Keratinocyte (primary cell): ENCODE results near the gene EXOSC1. TPM values are rescaled to one million over a fixed set of nuclear protein-coding genes. Genes with fewer than 3 reads are reported as not detected.

ENCODE experiments used
- DNase-seq: peaks from one replicate; pipeline ENCODE4 v3.0.0-alpha.2; 2011; ENCODE audit warnings: low read depth, missing footprints, low spot score
- FAIRE-seq: peaks from 2 replicates; lab custom pipeline; 2011; peaks lifted over from hg19 to GRCh38; lab: Jason Lieb, UNC
- H2AFZ ChIP-seq: 2 replicates; pipeline ENCODE4 v1.6.0; 2012; ENCODE audit warnings: low read length, control low read depth, inconsistent platforms; ENCODE audit not compliant: control insufficient read depth
- H3K27ac ChIP-seq: 2 replicates; pipeline ENCODE4 v1.5.1; 2011; ENCODE audit warnings: low read length; ENCODE audit not compliant: control insufficient read depth, insufficient read depth
- H3K27me3 ChIP-seq: 3 replicates; pipeline ENCODE4 v1.6.0; 2011; ENCODE audit warnings: low read length; ENCODE audit not compliant: control insufficient read depth, insufficient read depth; ENCODE audit errors: extremely low read depth
- H3K36me3 ChIP-seq, 2 experiments: 2 replicates in 1 of 2; 3 replicates in 1 of 2; pipeline ENCODE4 v1.5.1; 2011; ENCODE audit warnings: low read length in 2 of 2, mild to moderate bottlenecking in 1 of 2; ENCODE audit not compliant: control insufficient read depth in 2 of 2, insufficient read depth in 2 of 2; ENCODE audit errors: extremely low read depth in 1 of 2
- H3K4me1 ChIP-seq: 3 replicates; pipeline ENCODE4 v1.5.1; 2011; ENCODE audit warnings: low read length; ENCODE audit not compliant: control insufficient read depth, insufficient read depth; ENCODE audit errors: extremely low read depth
- H3K4me2 ChIP-seq: 3 replicates; pipeline ENCODE4 v1.6.0; 2011; ENCODE audit warnings: low read depth, low read length; ENCODE audit not compliant: control insufficient read depth, insufficient read depth; ENCODE audit errors: extremely low read depth
- H3K4me3 ChIP-seq, 3 experiments: fragments of 200-600 bp in 1 of 3; sonication (generic) in 1 of 3; 2 replicates in 2 of 3; 3 replicates in 1 of 3; pipeline ENCODE4 v1.5.1; 2011 to 2016; ENCODE audit warnings: low read length in 3 of 3, mild to moderate bottlenecking in 3 of 3, control low read depth in 2 of 3, inconsistent platforms in 1 of 3, low read depth in 1 of 3, mixed read lengths in 1 of 3, mixed run types in 1 of 3, moderate library complexity in 1 of 3; ENCODE audit not compliant: control insufficient read depth in 2 of 3, insufficient read depth in 2 of 3; ENCODE audit errors: extremely low read depth in 1 of 3
- H3K79me2 ChIP-seq: 2 replicates; pipeline ENCODE4 v1.6.0; 2012; ENCODE audit warnings: low read length; ENCODE audit not compliant: control insufficient read depth, insufficient read depth
- H3K9ac ChIP-seq: 3 replicates; pipeline ENCODE4 v1.6.0; 2011; ENCODE audit warnings: low read length; ENCODE audit not compliant: control insufficient read depth, insufficient read depth; ENCODE audit errors: extremely low read depth
- H3K9me1 ChIP-seq: 3 replicates; pipeline ENCODE4 v1.6.0; 2011; ENCODE audit warnings: low read length; ENCODE audit not compliant: control insufficient read depth, insufficient read depth; ENCODE audit errors: extremely low read depth
- H3K9me3 ChIP-seq: 2 replicates; pipeline ENCODE4 v1.5.1; 2012; ENCODE audit warnings: low read depth, low read length; ENCODE audit not compliant: control insufficient read depth
- H4K20me1 ChIP-seq: 3 replicates; pipeline ENCODE4 v1.6.0; 2011; ENCODE audit warnings: low read length; ENCODE audit not compliant: control insufficient read depth, insufficient read depth; ENCODE audit errors: extremely low read depth
- EZH2 ChIP-seq: IDR thresholded peaks from one replicate; pipeline ENCODE4 v1.6.1; 2012; ENCODE audit warnings: inconsistent platforms, mild to moderate bottlenecking, low read length, moderate library complexity
- dilution Hi-C: fragments of 300-500 bp; cut with MboI; formaldehyde crosslinking; loops from one replicate; pipeline ENCODE4 v1.7.0; 2020; ENCODE audit warnings: low sequenced_read_pairs; ENCODE audit not compliant: extremely low pct_ligation_motif_present
- polyA plus RNA-seq, 5 experiments: library from polyadenylated mRNA; depleted of rRNA in 3 of 5; stranded (reverse) in 3 of 5; stranded (forward) in 1 of 5; unstranded in 1 of 5; fragments of >200 nt; gene quantifications; 1 replicate in 1 of 5; 2 replicates in 3 of 5; 3 replicates in 1 of 5; pipeline versions ENCODE4 v1.2.1 to v1.2.3, GENCODE V29; 2011 to 2012; ENCODE audit warnings: missing spikeins in 2 of 5, low read depth in 1 of 5, low replicate concordance in 1 of 5
- TF ChIP-seq, protein P1 (sequence below), 3 experiments: IDR thresholded peaks in 1 of 3; conservative IDR thresholded peaks in 1 of 3; optimal IDR thresholded peaks in 1 of 3; 2 replicates in 2 of 3; 3 replicates in 1 of 3; pipeline versions ENCODE3 to v1.5.1; 2011; ENCODE audit warnings: low read length in 3 of 3, mild to moderate bottlenecking in 3 of 3, moderate library complexity in 2 of 3, control low read depth in 1 of 3, inconsistent platforms in 1 of 3; ENCODE audit not compliant: insufficient read depth in 2 of 3; ENCODE audit errors: extremely low read depth in 1 of 3

Gene EXOSC1
- polyA plus RNA-seq, 1 donor (not counting 4 experiments of a cell fraction or from before 2014, with no cell fraction given) = 45.7 TPM

DNA sequence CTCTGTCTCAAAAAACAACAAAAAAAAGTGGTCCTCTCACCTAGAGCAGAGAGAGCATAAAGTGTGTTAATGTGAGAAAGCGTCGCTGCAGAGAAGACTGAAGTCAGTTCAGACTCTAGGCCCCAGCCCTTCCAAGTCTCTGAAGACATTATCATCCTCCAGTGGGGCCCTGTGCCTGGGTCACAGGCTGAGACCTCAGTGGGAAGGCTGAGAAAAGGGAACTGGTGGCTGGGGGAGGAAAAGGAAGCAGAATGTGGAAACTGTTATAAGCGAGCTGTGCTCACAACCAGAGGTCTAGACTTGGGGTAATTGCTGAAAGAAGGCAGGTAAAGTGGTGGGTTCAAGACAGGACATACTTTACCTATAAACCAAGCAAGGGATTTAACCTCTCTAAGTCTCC, 39.7 kb downstream of the EXOSC1 start:
- dilution Hi-C loops = no loop called here

DNA sequence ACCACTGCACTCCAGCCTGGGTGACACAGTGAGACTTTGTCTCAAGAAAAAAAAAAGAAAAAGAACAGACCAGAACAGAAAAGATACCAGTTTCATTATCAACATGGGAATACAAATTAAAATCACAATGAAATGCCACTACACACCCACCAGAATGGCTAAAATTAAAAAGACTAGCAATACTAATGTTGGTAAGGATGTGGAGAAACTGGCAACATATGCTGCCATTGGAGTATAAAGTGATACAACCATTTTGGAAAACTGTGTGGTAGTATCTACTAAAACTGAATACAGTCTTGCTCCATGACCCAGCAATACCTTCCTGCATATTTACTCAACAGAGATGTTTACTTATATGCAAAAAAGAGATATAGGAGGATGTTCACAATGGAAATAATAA, 41.8 kb downstream of the EXOSC1 start:
- no peak overlapping the region for H3K27ac ChIP-seq
- H4K20me1 ChIP-seq = no peaks in the 10 kb centered on the region
- no peaks in the 10 kb centered on the region for H3K27me3 ChIP-seq
- peaks cover 13% of the 10 kb centered on the region for H3K79me2 ChIP-seq
- H3K4me3 ChIP-seq = no peak overlapping the region
- H2AFZ ChIP-seq = no peak overlapping the region
- no peaks in the 10 kb centered on the region for H3K9me1 ChIP-seq
- no peak for FAIRE-seq
- no peak for DNase-seq
- H3K4me1 ChIP-seq = peaks cover 21% of the 10 kb centered on the region
- H3K9me3 ChIP-seq = no peaks in the 10 kb centered on the region
- H3K4me2 ChIP-seq = no peak overlapping the region
- H3K9ac ChIP-seq = no peak overlapping the region
- no peaks in the 10 kb centered on the region for H3K36me3 ChIP-seq
- TF ChIP-seq, protein P1, sequence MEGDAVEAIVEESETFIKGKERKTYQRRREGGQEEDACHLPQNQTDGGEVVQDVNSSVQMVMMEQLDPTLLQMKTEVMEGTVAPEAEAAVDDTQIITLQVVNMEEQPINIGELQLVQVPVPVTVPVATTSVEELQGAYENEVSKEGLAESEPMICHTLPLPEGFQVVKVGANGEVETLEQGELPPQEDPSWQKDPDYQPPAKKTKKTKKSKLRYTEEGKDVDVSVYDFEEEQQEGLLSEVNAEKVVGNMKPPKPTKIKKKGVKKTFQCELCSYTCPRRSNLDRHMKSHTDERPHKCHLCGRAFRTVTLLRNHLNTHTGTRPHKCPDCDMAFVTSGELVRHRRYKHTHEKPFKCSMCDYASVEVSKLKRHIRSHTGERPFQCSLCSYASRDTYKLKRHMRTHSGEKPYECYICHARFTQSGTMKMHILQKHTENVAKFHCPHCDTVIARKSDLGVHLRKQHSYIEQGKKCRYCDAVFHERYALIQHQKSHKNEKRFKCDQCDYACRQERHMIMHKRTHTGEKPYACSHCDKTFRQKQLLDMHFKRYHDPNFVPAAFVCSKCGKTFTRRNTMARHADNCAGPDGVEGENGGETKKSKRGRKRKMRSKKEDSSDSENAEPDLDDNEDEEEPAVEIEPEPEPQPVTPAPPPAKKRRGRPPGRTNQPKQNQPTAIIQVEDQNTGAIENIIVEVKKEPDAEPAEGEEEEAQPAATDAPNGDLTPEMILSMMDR (optimal IDR thresholded peaks at IDR 0.05 in 1 of 3, IDR thresholded peaks at IDR 0.05 in 1 of 3, conservative IDR thresholded peaks at IDR 0.05 in 1 of 3; ENCODE audit: extremely low read depth in 1 of 3, insufficient read depth in 2 of 3, low read length in 3 of 3) = no peak
- no peak for TF ChIP-seq EZH2
- dilution Hi-C loops = no loop called here

More for the DNA sequence above, 39.7 kb downstream of the EXOSC1 start:
- Histone ChIP-seq H3K9me3 (no peaks in the 10 kb centered on the region), H3K9ac (no peak overlapping the region), H3K4me3 (no peak overlapping the region), H4K20me1 (no peaks in the 10 kb centered on the region), H3K4me2 (no peak overlapping the region), H3K27me3 (no peaks in the 10 kb centered on the region), H3K79me2 (peaks cover under 1% of the 10 kb centered on the region), H3K9me1 (no peaks in the 10 kb centered on the region), H3K27ac (no peak overlapping the region), H2AFZ (no peak overlapping the region), H3K4me1 (peaks cover 21% of the 10 kb centered on the region), H3K36me3 (no peaks in the 10 kb centered on the region)
- no peak for DNase-seq
- no peak for FAIRE-seq
- no peak for TF ChIP-seq EZH2
- TF ChIP-seq, protein P1 (optimal IDR thresholded peaks at IDR 0.05 in 1 of 3, IDR thresholded peaks at IDR 0.05 in 1 of 3, conservative IDR thresholded peaks at IDR 0.05 in 1 of 3; ENCODE audit: extremely low read depth in 1 of 3, insufficient read depth in 2 of 3, low read length in 3 of 3) = no peak
